Measurements from ENCODE around the gene LRRC49. TPM values are rescaled to one million over a fixed set of nuclear protein-coding genes. Genes with fewer than 3 reads are reported as not detected.

The LRRC49 gene
- total RNA-seq, 1 donor from 2014 or later, result 6.8 TPM

DNA sequence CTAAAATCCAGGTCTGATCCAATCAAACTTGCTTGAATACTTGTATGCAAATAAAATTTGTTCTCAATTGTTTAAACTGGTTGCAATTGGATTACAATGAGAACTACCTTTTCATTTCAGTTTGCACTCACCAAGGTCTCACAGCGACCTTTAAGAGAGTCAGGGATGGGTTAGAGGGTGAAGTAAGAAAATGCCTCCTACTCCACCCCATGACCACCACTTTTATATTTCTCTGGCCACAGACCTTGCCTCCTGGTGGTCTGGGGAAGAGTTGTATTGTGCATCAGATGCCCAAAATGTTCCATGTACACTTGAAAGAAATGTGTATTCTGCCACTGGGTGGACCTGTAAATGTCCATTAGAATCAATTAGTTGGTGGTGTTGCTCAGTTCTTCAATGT is 206.3 kb downstream of the LRRC49 start:
- no peaks in the 10 kb centered on the region for H4K20me1 ChIP-seq (ENCODE audit: insufficient read depth, low read length)
- FAIRE-seq (no peak), DNase-seq (ENCODE audit: low read depth) (no peak)
- Mint-ChIP-seq H3K27me3 (ENCODE audit: low read depth, unreplicated experiment) (no peaks in the 10 kb centered on the region), H3K4me3 (ENCODE audit: unreplicated experiment) (no peak overlapping the region), H3K27ac (ENCODE audit: unreplicated experiment) (no peak overlapping the region), H3K9me3 (ENCODE audit: unreplicated experiment) (no peaks in the 10 kb centered on the region), H3K36me3 (ENCODE audit: low read depth, unreplicated experiment) (no peaks in the 10 kb centered on the region), H3K4me1 (ENCODE audit: low read depth, unreplicated experiment) (peaks cover 3% of the 10 kb centered on the region)
- H3K9ac ChIP-seq (ENCODE audit: low read length), result no peak overlapping the region
- H3K9me3 ChIP-seq (ENCODE audit: insufficient read depth, low read depth, low read length), result no peaks in the 10 kb centered on the region
- no peak overlapping the region for H2AFZ ChIP-seq (ENCODE audit: low read depth, low read length)
- H3K4me1 ChIP-seq (ENCODE audit: insufficient read depth, low read length), result peaks cover 2% of the 10 kb centered on the region
- H3K79me2 ChIP-seq (ENCODE audit: insufficient read depth, low read length), result no peaks in the 10 kb centered on the region
- no peak overlapping the region for H3K4me3 ChIP-seq (ENCODE audit: insufficient read depth, low read depth, low read length)
- H3K27me3 ChIP-seq (ENCODE audit: insufficient read depth, low read length), result no peaks in the 10 kb centered on the region
- TF ChIP-seq, protein P1, sequence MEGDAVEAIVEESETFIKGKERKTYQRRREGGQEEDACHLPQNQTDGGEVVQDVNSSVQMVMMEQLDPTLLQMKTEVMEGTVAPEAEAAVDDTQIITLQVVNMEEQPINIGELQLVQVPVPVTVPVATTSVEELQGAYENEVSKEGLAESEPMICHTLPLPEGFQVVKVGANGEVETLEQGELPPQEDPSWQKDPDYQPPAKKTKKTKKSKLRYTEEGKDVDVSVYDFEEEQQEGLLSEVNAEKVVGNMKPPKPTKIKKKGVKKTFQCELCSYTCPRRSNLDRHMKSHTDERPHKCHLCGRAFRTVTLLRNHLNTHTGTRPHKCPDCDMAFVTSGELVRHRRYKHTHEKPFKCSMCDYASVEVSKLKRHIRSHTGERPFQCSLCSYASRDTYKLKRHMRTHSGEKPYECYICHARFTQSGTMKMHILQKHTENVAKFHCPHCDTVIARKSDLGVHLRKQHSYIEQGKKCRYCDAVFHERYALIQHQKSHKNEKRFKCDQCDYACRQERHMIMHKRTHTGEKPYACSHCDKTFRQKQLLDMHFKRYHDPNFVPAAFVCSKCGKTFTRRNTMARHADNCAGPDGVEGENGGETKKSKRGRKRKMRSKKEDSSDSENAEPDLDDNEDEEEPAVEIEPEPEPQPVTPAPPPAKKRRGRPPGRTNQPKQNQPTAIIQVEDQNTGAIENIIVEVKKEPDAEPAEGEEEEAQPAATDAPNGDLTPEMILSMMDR (IDR thresholded peaks at IDR 0.05; ENCODE audit: insufficient read depth, low read depth, low read length), result no peak
- no peak for TF ChIP-seq EZH2 (IDR thresholded peaks at IDR 0.05; ENCODE audit: insufficient read depth, low read length)
- no peak overlapping the region for H3K4me2 ChIP-seq (ENCODE audit: low read length)
- no peaks in the 10 kb centered on the region for H3K36me3 ChIP-seq (ENCODE audit: insufficient read depth, low read length)
- no peak overlapping the region for H3K27ac ChIP-seq (ENCODE audit: low read depth, low read length)

Other genes starting within 250 kb of the LRRC49 start
- gene UACA, start 129.3 kb upstream of the LRRC49 start, total RNA-seq, result 168 and 200 TPM in 2 replicates
- gene LARP6, start 38.7 kb upstream of the LRRC49 start, total RNA-seq, result 61.5 and 75.2 TPM in 2 replicates
- gene THAP10, start 393 bp upstream of the LRRC49 start, total RNA-seq, result 1.6 TPM in 2 replicates
- gene THSD4, start 222.6 kb downstream of the LRRC49 start, total RNA-seq, result 0.99 and 2.5 TPM in 2 replicates

Measured in astrocyte (in vitro differentiated cells and primary cell).